SK-MEL-5 (cell line): ENCODE data around the gene PDE1C. TPM values are rescaled to one million over a fixed set of nuclear protein-coding genes. Genes with fewer than 3 reads are reported as not detected.

Source experiments
- DNase-seq: peaks from one replicate; pipeline ENCODE4 v3.0.0-alpha.2; 2016; ENCODE audit warnings: low read depth, low spot score
- in situ Hi-C: cut with HindIII; loops from 2 replicates; pipeline ENCODE4 v1.10.0; 2016; ENCODE audit warnings: low sequenced_read_pairs, high pct_unique_total_duplicates, low pct_unique_long_range_greater_than_20kb
- total RNA-seq: library from RNA; depleted of rRNA; stranded (reverse); fragments of >200 nt; shearing (Covaris generic); gene quantifications from 2 replicates; pipeline ENCODE4 v1.2.3, GENCODE V29; 2014

PDE1C gene
- total RNA-seq, 1 experiment from 2014 or later: 0.69 TPM

DNA sequence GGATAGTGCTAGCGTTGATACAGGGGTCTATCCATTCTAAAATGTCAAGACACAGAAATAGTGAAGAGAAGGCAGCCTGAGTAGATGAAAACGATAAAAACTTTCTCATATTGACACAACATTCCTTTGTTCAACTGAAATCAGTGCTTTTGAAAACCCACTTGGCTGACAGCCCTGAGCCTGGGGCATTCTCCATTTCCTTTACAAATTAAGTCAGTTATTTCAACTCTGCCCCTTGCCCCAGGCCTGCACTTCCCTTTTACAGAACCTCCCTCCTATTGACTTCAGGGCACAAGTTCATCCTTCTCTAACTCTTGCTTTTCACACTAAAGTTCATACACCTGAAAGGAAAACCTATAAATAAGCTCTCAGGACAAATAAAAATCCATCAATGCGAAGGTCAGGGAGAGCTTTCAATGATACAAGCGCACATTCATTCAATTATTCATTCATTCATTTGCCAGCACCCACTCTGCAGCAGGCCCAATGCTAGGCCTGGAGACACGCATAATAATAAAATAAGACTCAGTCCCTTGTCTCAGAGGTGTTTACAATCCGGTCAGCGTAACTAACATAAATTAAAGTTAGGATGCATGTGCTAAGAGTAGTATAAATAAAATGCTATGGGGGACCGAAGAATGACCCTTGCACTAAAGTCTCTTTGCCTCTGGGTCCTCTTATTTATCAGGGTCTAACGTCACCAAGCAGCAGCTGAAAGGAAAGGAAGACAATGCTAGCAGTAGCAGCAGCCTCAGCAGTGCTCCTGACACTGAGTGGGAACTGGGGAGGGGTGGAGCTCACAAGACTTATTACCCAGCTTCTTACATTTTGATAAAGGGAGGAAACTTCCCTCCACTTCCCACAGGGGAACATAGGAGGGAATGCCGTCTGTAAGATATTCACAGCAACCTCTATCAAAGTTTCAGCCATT is 134.8 kb downstream of the PDE1C start:
- in situ Hi-C loops: no loop called here

DNA sequence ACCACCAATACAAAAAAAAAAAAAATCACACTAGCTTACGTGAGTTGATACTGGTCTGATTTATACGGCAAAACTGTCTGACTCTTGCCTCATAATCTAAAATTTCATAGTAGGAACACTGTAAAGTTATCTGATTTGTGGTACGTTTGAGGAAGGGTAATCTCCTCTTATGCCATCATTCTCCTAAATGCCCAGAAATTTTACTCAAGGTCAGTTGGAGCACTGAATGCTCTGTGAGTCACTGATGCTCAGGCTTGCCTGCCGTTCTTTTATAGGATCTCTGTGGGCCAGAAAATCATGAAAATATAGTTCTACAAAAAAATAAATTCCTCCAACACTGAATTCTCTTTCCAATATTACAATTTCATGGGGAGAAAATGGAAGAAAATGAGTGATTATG is 135.7 kb downstream of the PDE1C start:
- in situ Hi-C loops: no loop called here
- DNase-seq: no peak

More for the DNA sequence above, 134.8 kb downstream of the PDE1C start:
- DNase-seq: peak; percentile 88

DNA sequence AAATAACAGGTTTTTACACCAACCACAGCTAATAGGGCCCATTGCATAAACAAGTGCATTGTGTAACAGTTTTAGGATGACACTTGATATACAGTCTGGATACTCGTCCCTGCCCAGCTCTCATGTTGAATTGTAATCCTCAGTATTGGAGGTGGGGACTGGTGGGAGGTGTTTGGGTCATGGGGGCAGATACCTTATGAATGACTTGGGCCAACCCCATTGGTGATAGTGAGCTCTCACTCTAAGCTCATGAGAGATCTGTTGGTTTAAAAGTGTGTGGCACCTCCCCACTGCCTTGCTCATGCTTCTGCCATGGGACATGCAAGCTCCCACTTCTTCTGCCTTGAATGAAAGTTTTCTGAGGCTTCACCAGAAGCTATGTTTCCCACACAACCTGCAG is 136.7 kb downstream of the PDE1C start:
- DNase-seq: no peak
- in situ Hi-C loops: no loop called here

DNA sequence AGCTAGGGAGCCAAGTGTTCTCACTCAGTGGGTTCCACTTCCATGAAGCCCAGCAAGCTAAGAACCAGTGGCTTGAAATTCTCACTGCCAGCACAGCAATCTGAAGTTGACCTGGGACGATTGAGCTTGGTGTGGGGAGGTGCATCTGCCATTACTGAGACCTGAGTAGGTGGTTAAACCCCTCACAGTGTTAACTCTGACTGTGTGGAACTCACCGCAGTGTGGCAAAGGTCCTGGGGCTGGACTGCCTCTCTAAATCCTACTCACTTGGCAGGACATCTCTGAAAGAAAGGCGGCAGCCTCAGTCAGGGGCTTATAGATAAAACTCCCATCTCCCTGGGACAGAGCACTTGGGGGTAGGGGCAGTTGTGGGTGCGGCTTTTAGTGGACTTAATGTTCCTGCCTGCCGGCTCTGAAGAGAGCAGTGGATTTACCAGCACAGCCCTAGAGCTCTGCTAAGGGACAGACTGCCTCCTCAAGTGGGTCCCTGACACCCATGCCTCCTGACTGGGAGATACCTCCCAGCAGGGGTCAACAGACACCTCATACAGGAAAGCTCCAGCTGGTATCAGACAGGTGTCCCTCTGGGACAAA is 143.1 kb downstream of the PDE1C start:
- DNase-seq: no peak
- in situ Hi-C loops: no loop called here

DNA sequence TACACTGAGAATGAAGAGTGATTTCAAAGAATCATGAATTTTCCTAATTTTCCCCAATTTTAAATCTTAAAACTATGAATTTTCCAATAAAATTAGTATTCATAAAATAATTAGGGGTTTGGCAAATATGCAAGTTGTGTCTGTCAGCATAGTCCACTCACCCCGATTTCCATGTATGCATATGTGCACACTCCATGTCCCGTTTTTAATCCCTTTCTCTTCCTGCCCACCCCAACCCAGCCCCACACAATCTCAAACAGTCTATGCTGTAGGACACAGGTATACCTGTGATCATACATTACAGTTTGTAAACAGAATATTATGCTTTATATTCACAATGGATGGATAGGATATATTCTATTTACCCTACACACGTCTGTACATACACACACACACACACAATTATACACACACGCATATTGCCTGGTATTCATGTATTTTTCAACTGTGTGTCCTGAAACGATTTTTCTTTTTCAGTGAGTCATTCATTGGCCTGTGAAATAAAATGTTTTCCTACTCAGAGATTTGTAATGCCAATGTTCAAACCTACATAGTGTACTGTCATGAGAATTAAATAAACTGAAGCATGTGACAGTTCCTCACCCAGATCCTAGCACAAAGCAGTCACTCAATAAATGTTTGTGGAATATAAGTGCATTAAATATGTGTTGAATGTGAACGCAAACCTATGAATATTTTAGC is 144.3 kb downstream of the PDE1C start:
- DNase-seq: no peak
- in situ Hi-C loops: no loop called here

DNA sequence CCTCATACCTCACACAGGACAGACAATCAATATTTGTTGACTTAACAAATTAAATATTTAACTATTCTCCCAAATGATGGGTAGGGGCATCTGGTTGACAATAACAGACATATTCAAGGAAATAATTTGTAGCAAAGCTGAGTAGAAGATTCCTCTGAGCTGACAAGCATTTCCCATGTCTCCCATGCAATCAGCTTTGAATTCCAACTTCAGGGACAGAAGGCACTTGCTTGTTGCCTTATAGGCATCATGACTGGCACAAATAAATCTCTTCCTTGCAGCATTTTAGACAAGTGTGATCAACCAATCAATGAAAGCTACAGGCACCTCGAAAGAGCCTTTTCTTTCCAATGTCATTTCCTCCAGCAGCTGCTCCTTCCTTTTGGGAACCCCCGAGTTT is 146.0 kb downstream of the PDE1C start:
- no peak for DNase-seq
- in situ Hi-C loops: no loop called here

DNA sequence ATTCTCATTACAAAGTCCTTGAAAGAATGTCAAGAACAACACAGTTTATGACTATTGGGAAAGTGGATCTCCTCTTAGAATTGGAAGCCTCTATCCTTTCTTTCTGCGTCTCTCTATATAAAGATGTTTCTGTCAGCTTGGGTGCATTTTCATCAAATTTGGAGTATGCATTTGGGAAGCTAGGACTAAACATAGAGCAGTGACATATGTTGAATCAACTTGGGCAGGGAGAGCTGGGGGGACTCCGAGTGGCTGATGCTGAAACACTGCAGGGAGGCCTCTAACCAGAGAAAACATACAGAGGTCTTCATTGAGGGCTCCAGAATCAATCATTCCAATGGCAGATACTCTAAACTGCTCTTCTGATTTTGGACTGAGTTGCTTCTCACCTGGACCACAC is 147.4 kb downstream of the PDE1C start:
- in situ Hi-C loops: no loop called here
- DNase-seq: no peak

DNA sequence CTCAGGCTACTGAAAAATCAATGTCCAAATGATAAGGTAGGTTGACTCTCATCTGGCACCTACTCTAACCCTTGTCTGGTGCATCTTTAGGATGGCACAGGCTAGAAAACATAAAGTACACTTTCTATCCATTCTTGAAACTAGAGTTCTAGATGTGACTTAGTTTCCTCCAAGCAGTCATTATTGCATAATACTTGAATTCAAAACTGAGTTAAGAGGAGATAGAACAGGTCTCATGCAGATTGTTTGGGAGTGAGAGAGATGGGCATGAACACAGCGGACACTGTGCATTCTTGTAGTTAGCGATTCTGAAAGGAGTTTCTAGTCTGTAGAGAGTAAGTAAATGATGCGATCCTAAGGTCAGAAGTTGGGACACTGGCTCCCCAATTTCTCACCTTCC is 149.2 kb downstream of the PDE1C start:
- in situ Hi-C loops: no loop called here

DNA sequence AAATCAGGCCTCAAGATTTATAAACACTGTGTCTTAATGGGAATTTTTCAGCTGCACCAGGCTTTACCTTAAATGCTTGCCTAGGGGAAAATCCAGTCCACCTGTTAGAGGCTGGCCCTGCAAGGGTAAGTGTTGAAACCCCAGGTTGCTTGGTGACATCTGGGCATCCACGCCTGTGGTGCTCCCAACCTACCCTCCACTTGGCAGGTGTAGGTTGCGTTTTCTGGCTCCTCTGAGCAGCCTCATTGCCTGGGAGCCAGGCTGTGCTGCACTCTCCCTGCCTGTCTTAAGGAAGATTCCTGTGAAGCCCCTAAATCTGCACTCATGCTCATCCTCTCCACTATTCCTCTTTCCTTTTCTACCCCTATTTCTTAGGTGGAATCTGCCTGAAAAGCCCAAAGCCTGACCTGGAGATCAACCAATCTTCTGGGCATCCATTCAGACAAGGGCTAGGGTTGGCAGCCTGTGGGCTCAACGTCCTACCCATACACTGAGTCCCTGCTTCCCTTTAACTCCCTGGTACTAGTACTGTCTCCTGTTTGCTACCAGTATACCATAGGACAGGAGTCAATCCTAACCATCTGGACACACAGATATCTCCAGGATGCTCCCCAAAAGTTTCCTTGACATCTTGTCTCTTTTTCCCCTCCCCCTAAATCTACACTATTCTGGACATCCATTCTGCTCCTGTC is 150.4 kb downstream of the PDE1C start:
- no peak for DNase-seq
- in situ Hi-C loops: no loop called here

More for the DNA sequence above, 149.2 kb downstream of the PDE1C start:
- no peak for DNase-seq

DNA sequence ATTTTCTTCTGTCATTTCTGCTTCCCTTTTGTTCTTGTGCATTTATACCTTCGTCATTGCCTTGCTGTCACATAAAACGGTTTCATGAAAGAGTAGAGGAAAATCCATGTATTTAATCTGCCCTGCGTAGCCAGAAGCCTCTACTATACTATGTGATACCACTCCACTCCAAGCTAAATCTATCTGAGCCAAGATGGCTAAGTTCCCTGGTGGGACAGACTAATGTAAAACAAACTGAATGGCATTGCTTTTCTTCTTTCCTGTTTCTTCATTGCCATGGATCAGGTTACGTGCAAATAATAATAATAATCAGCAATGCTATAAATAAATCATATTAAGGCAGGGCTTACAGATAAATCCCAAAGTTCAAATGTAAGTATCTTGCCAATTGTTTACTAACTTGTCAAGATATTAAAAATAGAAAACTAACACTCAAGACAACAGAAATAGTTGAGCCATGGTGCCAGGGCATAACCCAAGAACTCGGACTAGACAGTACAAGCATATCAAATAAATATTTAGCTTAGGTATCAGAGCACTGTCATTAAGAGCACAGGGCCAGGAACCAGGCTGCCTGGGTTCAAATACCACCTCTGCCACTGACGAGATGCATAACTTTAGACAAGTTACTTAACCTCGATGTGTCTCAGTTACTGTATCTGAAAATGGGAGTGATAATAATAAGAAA is 151.4 kb downstream of the PDE1C start:
- in situ Hi-C loops: no loop called here
- DNase-seq: no peak

DNA sequence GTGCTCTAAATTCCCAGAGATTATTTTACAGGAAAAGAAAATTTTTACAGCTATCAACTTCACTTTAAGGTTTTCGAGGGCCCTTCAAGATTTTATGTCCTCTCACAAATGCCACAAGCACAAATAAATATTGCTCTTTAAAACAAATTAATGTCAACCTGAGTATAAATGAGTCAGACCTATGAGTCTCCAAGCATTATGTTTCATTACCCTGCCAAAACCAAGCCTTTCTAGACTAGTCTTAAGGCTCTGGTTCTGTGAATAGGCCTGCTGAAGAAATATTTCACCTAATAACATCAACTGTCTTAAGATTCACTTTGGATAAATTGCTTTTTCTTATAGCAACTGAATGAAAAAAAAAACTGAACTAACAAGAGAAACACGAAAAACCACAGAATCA is 153.0 kb downstream of the PDE1C start:
- in situ Hi-C loops: no loop called here
- no peak for DNase-seq

DNA sequence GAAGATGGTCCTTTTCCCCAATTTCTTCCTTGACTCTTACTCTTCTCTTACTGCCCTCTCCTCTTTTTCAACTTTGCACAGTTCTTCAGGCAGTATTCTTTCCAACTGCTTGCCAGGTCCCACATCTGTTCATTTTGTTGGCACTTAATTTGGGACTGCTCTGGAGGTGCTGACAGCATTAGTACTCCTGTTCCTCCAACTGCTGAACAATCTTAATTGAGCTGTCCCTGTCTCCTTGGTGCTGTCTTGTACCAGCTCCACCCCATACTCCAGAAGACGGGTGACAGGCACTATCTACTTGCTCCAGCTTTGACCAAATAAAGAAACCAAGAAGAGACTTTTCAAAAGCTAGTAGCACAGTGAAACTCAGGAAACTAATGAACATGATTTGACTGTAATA is 160.0 kb downstream of the PDE1C start:
- in situ Hi-C loops: no loop called here
- no peak for DNase-seq

DNA sequence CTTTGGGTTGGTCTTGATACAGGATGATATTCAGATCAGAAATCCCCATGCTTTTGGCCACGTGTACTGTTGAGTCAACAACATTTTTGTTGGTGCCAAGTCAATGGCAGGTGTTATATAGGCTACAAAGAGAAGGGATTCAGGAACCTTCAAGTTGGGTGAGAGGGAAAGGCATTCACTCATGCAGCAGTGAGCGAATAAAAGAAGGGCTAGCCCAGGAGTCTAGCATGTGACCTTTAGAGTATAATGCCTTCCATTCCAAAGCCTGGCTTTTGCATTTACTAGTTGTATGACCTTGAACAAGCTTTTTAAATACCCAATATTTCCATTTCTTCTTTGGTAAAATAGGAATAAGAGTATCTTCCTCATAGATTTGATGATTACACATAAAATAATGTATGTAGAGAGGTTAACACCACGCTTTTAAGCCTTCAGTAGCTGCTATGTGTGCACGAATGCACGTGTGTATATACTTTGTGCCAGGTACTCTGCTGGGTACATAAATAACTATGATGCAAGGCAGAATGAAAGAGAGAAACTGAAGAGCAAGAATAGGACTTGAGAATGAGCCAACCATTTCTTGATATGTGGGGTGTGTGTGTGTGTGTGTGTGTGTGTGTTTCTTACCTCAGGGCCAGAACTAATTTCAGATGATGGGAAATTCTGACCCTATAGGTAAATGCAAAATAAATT is 163.6 kb downstream of the PDE1C start:
- DNase-seq: no peak
- in situ Hi-C loops: no loop called here

DNA sequence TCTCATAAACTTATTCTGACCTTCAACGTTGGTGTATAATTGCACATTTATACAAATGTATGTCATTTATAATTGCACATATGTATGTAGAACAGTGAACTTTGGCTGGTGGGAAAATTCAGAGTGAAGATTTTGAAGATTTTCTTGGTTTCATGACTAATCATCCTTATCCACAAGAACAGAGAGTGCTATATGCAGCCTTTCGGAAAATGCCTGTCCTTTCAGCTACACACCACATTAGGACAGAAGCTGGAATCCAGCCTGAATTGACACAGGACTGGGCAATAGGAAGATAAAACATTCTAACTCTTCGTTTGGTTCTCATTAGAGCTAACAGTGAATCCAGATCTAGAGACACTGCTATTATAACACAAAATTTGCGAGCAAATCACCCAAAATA is 166.2 kb downstream of the PDE1C start:
- no peak for DNase-seq
- in situ Hi-C loops: no loop called here

DNA sequence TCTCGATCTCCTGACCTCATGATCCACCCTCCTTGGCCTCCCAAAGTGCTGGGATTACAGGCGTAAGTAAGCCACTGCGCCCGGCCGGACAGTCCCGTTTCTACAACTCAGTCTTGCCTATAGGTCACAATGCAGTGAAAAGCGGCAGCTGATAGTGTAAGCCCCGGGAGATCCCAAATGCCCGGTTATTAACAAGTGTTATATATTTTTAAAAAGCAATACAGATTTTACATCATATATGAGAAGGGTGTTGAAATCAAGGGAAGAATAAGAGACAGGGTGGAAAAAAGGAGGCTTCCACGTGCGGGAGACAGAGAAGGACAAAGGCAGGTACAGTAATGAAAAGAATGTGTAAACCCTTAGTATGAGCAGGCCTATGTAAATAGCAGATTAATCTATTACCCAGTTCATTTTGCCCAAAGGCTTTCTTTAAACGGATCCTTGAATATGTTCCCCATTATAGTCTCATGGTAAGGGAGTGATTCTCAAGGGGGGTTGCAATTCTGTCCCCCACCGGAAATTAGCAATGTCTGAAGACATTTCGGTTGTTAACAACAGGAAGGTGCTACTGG is 170.8 kb downstream of the PDE1C start:
- no peak for DNase-seq
- in situ Hi-C loops: no loop called here

DNA sequence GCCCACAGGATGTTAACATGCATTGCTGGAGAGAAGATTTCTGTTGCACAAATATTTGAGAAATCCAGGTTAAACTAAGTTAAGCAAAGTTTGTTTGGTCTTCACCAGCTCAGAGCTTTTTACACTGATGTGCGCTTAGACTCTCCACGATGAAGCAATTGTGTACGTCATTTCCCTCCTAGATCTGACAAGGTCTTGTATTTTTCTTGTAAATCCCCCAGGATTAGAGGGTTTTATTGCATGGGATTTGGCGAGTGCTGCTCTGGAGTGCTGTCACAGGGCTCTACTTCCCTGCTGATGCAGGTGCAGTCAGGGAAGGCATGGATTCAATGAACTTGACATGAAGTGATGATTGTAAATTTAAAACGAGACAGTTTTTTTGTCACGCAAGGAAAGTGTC is 173.3 kb downstream of the PDE1C start:
- DNase-seq: peak; percentile 30
- in situ Hi-C loops: no loop called here

DNA sequence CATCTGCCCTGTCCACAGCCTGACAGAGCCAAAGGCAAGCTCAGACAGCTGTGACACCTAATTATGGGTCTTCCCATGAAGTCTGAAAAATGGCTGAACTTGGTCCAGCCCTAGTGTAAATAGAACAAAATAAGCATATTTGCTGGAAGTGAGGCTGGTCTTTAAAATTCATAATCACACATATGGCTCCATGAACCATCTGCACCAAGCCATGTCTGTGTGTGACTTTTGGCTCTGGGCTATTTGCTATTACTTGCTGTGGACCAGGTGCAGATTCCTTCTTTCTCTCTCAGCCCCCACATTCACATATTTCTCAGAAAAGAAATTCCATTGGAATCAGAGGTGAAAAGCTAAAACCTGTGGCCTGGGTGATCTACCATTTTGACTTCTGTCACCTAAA is 175.9 kb downstream of the PDE1C start:
- no peak for DNase-seq
- in situ Hi-C loops: no loop called here
